A549 (cell line): ENCODE data around the gene UBE2N. TPM values are rescaled to one million over a fixed set of nuclear protein-coding genes. Genes with fewer than 3 reads are reported as not detected.

Experiments
- ATAC-seq, 2 experiments: fragments of 200-7000 bp in 1 of 2; fragments of >200 bp in 1 of 2; cut with Nextera tagmentation in 1 of 2; cut with Tn5 transposase in 1 of 2; 3 replicates each; pipeline versions ENCODE4 v1.8.0 to v1.9.1; 2018 to 2020; ENCODE audit warnings: mild to moderate bottlenecking in 1 of 2, moderate library complexity in 1 of 2
- CTCF ChIA-PET: fragments of 300-600 bp; sonication (Branson Sonifier 250); formaldehyde crosslinking; extraction: SDS; loops from one replicate; lab custom pipeline; 2021; ENCODE audit warnings: antibody characterized with exemption, inconsistent platforms; lab: Yijun Ruan, JAX
- POLR2A ChIA-PET: fragments of 350-600 bp; formaldehyde crosslinking; extraction: SDS; loops from one replicate; lab custom pipeline; 2021; ENCODE audit warnings: antibody characterized with exemption, inconsistent platforms; lab: Yijun Ruan, JAX
- DNase-seq, 2 experiments: peaks; one replicate each; pipeline versions ENCODE4 v3.0.0 to v3.0.0-alpha.2; 2011 to 2016; ENCODE audit warnings: low read depth in 1 of 2, low spot score in 1 of 2
- FAIRE-seq: peaks from 2 replicates; lab custom pipeline; 2011; peaks lifted over from hg19 to GRCh38; lab: Jason Lieb, UNC
- H3K27ac ChIP-seq, 2 experiments: fragments of >200 bp; sonication (Bioruptor Twin); formaldehyde crosslinking; 3 replicates each; pipeline ENCODE4 v1.5.1; 2016 to 2017
- H3K4me1 ChIP-seq: fragments of >200 bp; sonication (Bioruptor Twin); formaldehyde crosslinking; 3 replicates; pipeline ENCODE4 v1.6.1; 2016
- H3K4me2 ChIP-seq: fragments of >200 bp; sonication (Bioruptor Twin); formaldehyde crosslinking; 3 replicates; pipeline ENCODE4 v1.6.1; 2016
- H3K4me3 ChIP-seq: fragments of >200 bp; sonication (Bioruptor Twin); formaldehyde crosslinking; 3 replicates; pipeline ENCODE4 v1.5.1; 2016
- H3K9me3 ChIP-seq: fragments of >200 bp; sonication (Bioruptor Twin); formaldehyde crosslinking; 3 replicates; pipeline ENCODE4 v1.6.1; 2016
- BCL3 ChIP-seq: fragments of >200 bp; sonication (Bioruptor Twin); formaldehyde crosslinking; IDR thresholded peaks from 3 replicates; pipeline ENCODE4 v1.6.1; 2016
- BHLHE40 ChIP-seq: IDR thresholded peaks from 2 replicates; pipeline ENCODE4 v1.6.1; 2012; ENCODE audit warnings: low read depth, low read length, inconsistent platforms
- CBX8 ChIP-seq: fragments of 200-600 bp; sonication (generic); IDR thresholded peaks from 2 replicates; pipeline ENCODE4 v1.6.1; 2016
- CHD4 ChIP-seq: fragments of 200-600 bp; sonication (generic); IDR thresholded peaks from 2 replicates; pipeline ENCODE4 v1.6.1; 2016; ENCODE audit warnings: antibody characterized with exemption, mild to moderate bottlenecking, borderline replicate concordance
- ESRRA ChIP-seq: fragments of 150-350 bp; IDR thresholded peaks from 2 replicates; pipeline ENCODE4 v1.6.1; 2014; ENCODE audit warnings: mild to moderate bottlenecking, low read length, borderline replicate concordance
- HMGXB4 ChIP-seq: fragments of 250-450 bp; sonication (Bioruptor Pico); IDR thresholded peaks from 2 replicates; pipeline ENCODE4 v1.5.0; 2021; ENCODE audit warnings: mild to moderate bottlenecking, moderate library complexity, borderline replicate concordance
- HOXB13 ChIP-seq: fragments of 250-450 bp; sonication (Bioruptor Pico); IDR thresholded peaks from 2 replicates; pipeline ENCODE4 v1.5.0; 2020; ENCODE audit warnings: low read depth, mild to moderate bottlenecking, moderate library complexity
- JUN ChIP-seq, 2 experiments: fragments of >200 bp; sonication (Bioruptor Twin); formaldehyde crosslinking; IDR thresholded peaks; 2 replicates in 1 of 2; 3 replicates in 1 of 2; pipeline ENCODE4 v1.6.1; 2016 to 2017
- MYC ChIP-seq: IDR thresholded peaks from 2 replicates; pipeline ENCODE4 v1.6.1; 2012; ENCODE audit warnings: mild to moderate bottlenecking, inconsistent platforms, low read length, improper control_type of control experiment, borderline replicate concordance
- NFE2L2 ChIP-seq: fragments of 150-350 bp; conservative IDR thresholded peaks from 2 replicates; pipeline ENCODE4 v1.6.1; 2014; ENCODE audit warnings: low read length
- NR3C1 ChIP-seq: fragments of >200 bp; sonication (Bioruptor Twin); formaldehyde crosslinking; IDR thresholded peaks from 3 replicates; pipeline ENCODE4 v1.6.1; 2017
- POLR2AphosphoS2 ChIP-seq: conservative IDR thresholded peaks from 2 replicates; pipeline ENCODE4 v1.6.1; 2012; ENCODE audit warnings: low read length, improper control_type of control experiment, inconsistent platforms
- RAD21 ChIP-seq, 2 experiments: fragments of >200 bp in 1 of 2; sonication (Bioruptor Twin) in 1 of 2; formaldehyde crosslinking in 1 of 2; IDR thresholded peaks in 1 of 2; conservative IDR thresholded peaks in 1 of 2; 2 replicates in 1 of 2; 3 replicates in 1 of 2; pipeline ENCODE4 v1.6.1; 2012 to 2018; ENCODE audit warnings: inconsistent platforms in 1 of 2
- RFX5 ChIP-seq: fragments of 450-650 bp; IDR thresholded peaks from 2 replicates; pipeline ENCODE4 v1.7.1; 2014; ENCODE audit warnings: antibody characterized with exemption, mild to moderate bottlenecking, moderate library complexity
- RNF2 ChIP-seq: fragments of 200-600 bp; sonication (generic); IDR thresholded peaks from 2 replicates; pipeline ENCODE4 v1.6.1; 2016; ENCODE audit warnings: low read depth, mild to moderate bottlenecking, antibody characterized with exemption, moderate library complexity, borderline replicate concordance
- SREBF2 ChIP-seq: fragments of 450-650 bp; IDR thresholded peaks from 2 replicates; pipeline ENCODE4 v1.6.1; 2014; ENCODE audit warnings: mild to moderate bottlenecking, moderate library complexity
- ZC3H11A ChIP-seq: fragments of 450-650 bp; IDR thresholded peaks from 2 replicates; pipeline ENCODE4 v1.6.1; 2014; ENCODE audit warnings: antibody characterized with exemption, mild to moderate bottlenecking
- WGBS: methylation state at CpG from one replicate; pipeline ENCODE4 v1.1.6; 2017; ENCODE audit errors: missing lambda C conversion rate; 5-methylcytosine and 5-hydroxymethylcytosine counted together
- polyA plus RNA-seq, 4 experiments: library from polyadenylated mRNA; depleted of rRNA in 3 of 4; stranded (reverse); fragments of >200 nt; fragmentation: RNase III in 1 of 4; extraction: RNeasy Plus Mini Kit Qiagen cat#74134 plus additional on column Dnase treatment in 1 of 4; gene quantifications; 2 replicates in 3 of 4; 3 replicates in 1 of 4; pipeline ENCODE4 v1.2.3, GENCODE V29; 2011 to 2017
- TF ChIP-seq, protein P1 (sequence below): fragments of 450-650 bp; IDR thresholded peaks from 2 replicates; pipeline ENCODE4 v1.6.1; 2014; ENCODE audit warnings: antibody characterized with exemption

UBE2N gene
- polyA plus RNA-seq, 2 of the 4 experiments (the other 2 are of a cell fraction): 160 to 168 TPM

DNA sequence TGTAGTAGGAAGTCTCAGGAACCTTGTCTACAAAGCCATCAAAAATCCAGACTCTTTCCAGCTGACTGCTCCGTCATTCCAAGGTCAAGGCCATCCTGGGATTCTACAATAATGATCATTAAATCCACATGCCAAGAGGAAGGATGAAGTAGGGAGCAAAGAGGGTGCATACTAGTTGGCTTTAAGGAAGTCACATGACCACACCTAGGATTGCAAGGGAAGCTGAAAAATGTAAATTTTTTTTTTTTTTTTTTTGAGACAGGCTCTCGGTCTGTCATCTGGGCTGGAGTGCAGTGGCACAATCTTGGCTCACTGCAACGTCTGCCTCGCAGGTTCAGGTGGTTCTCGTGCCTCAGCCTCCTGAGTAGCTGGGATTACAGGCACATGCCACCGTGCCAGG, 18.3 kb upstream of the UBE2N start:
- 70% methylated on average over 6 of the region's 6 CpGs for WGBS
- CTCF ChIA-PET: interaction anchor here (0.7 to 1.1 kb wide), 2 partner anchors 104 to 622 kb away, joined by 3 read pairs; no protein-coding TSS in a partner anchor
- DNase-seq (no peak), FAIRE-seq (no peak), ATAC-seq (no peak)
- H3K4me1 ChIP-seq: no peaks in the 10 kb centered on the region
- H3K4me3 ChIP-seq: no peak overlapping the region
- H3K4me2 ChIP-seq: no peak overlapping the region
- H3K27ac ChIP-seq: no peak overlapping the region
- POLR2A ChIA-PET: no interaction called here
- no peaks in the 10 kb centered on the region for H3K9me3 ChIP-seq
- TF ChIP-seq CHD4: no peak
- TF ChIP-seq, protein P1, sequence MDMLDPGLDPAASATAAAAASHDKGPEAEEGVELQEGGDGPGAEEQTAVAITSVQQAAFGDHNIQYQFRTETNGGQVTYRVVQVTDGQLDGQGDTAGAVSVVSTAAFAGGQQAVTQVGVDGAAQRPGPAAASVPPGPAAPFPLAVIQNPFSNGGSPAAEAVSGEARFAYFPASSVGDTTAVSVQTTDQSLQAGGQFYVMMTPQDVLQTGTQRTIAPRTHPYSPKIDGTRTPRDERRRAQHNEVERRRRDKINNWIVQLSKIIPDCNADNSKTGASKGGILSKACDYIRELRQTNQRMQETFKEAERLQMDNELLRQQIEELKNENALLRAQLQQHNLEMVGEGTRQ: peak; percentile 26; the same call in 1 of the 2 replicates

DNA sequence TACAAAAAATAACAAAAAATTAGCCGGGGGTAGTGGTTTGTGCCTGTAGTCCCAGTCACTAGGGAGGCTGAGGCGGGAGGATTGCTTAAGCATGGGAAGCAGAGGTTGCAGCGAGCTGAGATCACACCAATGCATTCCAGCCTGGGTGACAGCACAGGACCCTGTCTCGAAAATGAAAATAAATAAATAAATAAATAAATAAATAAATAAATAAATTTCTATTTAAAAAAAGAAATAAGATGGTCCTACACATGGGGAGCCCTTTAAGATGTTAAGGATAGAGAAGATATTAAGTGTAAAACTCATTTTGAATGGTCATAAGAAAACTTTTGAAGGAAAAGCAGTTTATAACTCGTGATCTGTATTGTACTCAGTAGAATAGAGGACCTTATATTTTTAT, 17.4 kb upstream of the UBE2N start:
- no peak overlapping the region for H3K4me3 ChIP-seq
- POLR2A ChIA-PET: no interaction called here
- H3K27ac ChIP-seq: no peak overlapping the region
- H3K4me1 ChIP-seq: no peaks in the 10 kb centered on the region
- CTCF ChIA-PET: no interaction called here
- no peaks in the 10 kb centered on the region for H3K9me3 ChIP-seq
- 71% methylated on average over 5 of the region's 5 CpGs for WGBS
- TF ChIP-seq SREBF2 (no peak), ZC3H11A (peak; percentile 53)
- ATAC-seq (no peak), FAIRE-seq (no peak), DNase-seq (no peak)
- no peak overlapping the region for H3K4me2 ChIP-seq

DNA sequence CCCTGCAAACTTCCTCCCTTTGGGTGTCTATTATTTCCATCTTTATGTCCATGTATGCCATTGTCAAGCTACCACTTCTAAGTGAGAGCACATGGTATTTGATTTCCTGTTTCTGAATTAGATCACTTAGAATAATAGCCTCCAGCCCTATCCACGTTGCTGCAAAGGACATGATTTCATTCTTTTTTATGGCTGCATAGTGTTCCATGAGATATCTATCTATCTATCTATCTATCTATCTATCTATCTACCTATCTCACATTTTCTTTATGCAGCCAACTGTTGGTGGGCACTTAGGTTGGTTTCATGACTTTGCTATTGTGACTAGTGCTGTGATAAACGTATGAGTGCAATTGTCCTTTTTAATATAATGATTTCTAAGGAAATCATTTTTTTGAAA, 14.3 kb upstream of the UBE2N start:
- TF ChIP-seq HOXB13 (no peak), BHLHE40 (no peak)
- 33% methylated on average over 2 of the region's 2 CpGs for WGBS
- H3K4me3 ChIP-seq: no peak overlapping the region
- no peak for ATAC-seq
- POLR2A ChIA-PET: no interaction called here
- CTCF ChIA-PET: no interaction called here
- H3K27ac ChIP-seq: no peak overlapping the region
- no peak for FAIRE-seq
- H3K4me2 ChIP-seq: no peak overlapping the region
- no peak for DNase-seq
- H3K9me3 ChIP-seq: no peaks in the 10 kb centered on the region
- H3K4me1 ChIP-seq: no peaks in the 10 kb centered on the region

- no peaks in the 10 kb centered on the region for H3K9me3 ChIP-seq
- H3K4me3 ChIP-seq: no peak overlapping the region
- H3K4me1 ChIP-seq: no peaks in the 10 kb centered on the region
- ChIA-PET CTCF (interaction anchor here (0.6 to 0.7 kb wide), 2 partner anchors 325 to 648 kb away, joined by 3 read pairs; no protein-coding TSS in a partner anchor), POLR2A (no interaction called here)
- TF ChIP-seq RNF2 (no peak), MYC (no peak), BCL3 (no peak), RFX5 (no peak), NFE2L2 (no peak), POLR2AphosphoS2 (no peak)
- DNase-seq: no peak
- no peak; a peak in 2 of 6 replicates for ATAC-seq
- H3K27ac ChIP-seq: no peak overlapping the region
- WGBS: 76% methylated on average over 5 of the region's 5 CpGs
- no peak for FAIRE-seq
- no peak overlapping the region for H3K4me2 ChIP-seq
Measured at GRCh38 chr12:93453633-93454032, 11.9 kb upstream of the UBE2N start.

- FAIRE-seq: no peak
- 49% methylated on average over 3 of the region's 3 CpGs for WGBS
- no peak overlapping the region for H3K4me2 ChIP-seq
- DNase-seq: no peak
- ChIA-PET CTCF (interaction anchor here (0.7 to 1.2 kb wide), 3 partner anchors 13 to 464 kb away, joined by 3 to 5 read pairs (median 3); partner anchors contain the start of gene MRPL42), POLR2A (no interaction called here)
- no peak overlapping the region for H3K4me3 ChIP-seq
- ATAC-seq: no peak
- H3K4me1 ChIP-seq: no peaks in the 10 kb centered on the region
- TF ChIP-seq RAD21 (conservative IDR thresholded peaks at IDR 0.05 in 1 of 2, IDR thresholded peaks at IDR 0.05 in 1 of 2) (no peak), HMGXB4 (CRISPR knock-in tag) (no peak), CBX8 (no peak), SREBF2 (no peak), ESRRA (no peak), JUN (IDR thresholded peaks at IDR 0.05) (no peak), NR3C1 (no peak)
- TF ChIP-seq, protein P1: no peak
- no peak overlapping the region for H3K27ac ChIP-seq
- H3K9me3 ChIP-seq: no peaks in the 10 kb centered on the region
Measured at GRCh38 chr12:93451423-93452158, 9.8 kb upstream of the UBE2N start.
